B cell (primary cell): ENCODE data around the gene CD79A. TPM values are rescaled to one million over a fixed set of nuclear protein-coding genes. Genes with fewer than 3 reads are reported as not detected.

Experiments used
- ATAC-seq: fragments of 200-7000 bp; cut with Tn5 transposase; one replicate; pipeline ENCODE4 v1.10.0; 2021; ENCODE audit warnings: low read depth, mild to moderate bottlenecking, moderate number of reproducible peaks, moderate library complexity
- CTCF ChIA-PET: fragments of 350-600 bp; sonication (Branson Sonifier 250); formaldehyde crosslinking; loops from one replicate; lab custom pipeline; 2021; ENCODE audit warnings: antibody characterized with exemption, inconsistent platforms; lab: Charles Lee
- POLR2A ChIA-PET: fragments of 350-600 bp; sonication (Branson Sonifier 250); formaldehyde crosslinking; loops from one replicate; lab custom pipeline; 2021; ENCODE audit warnings: antibody characterized with exemption; lab: Charles Lee
- DNase-seq: peaks from one replicate; pipeline ENCODE4 v3.0.0; 2013
- H2AFZ ChIP-seq: 2 replicates; pipeline ENCODE4 v1.6.1; 2012; ENCODE audit warnings: mild to moderate bottlenecking, low read depth, low read length; ENCODE audit not compliant: insufficient read depth, poor library complexity, severe bottlenecking
- H3K27ac ChIP-seq, 2 donors: 1 replicate in 1 of 2; 2 replicates in 1 of 2; pipeline ENCODE4 v1.5.1; 2012 to 2013; ENCODE audit warnings: low read length in 2 of 2, mild to moderate bottlenecking in 2 of 2, moderate library complexity in 1 of 2
- H3K27me3 ChIP-seq, 4 experiments: fragments of 200-600 bp in 1 of 4; sonication (generic) in 1 of 4; replicated peaks in 1 of 4; 1 replicate in 2 of 4; 2 replicates in 2 of 4; pipeline versions ENCODE4 v1.6.1 to v1.7.0; 2013 to 2016; ENCODE audit warnings: low read length in 3 of 4, mild to moderate bottlenecking in 2 of 4, mixed read lengths in 1 of 4, moderate library complexity in 1 of 4; ENCODE audit not compliant: insufficient read depth in 4 of 4, control insufficient read depth in 3 of 4; ENCODE audit errors: control extremely low read depth in 1 of 4
- H3K36me3 ChIP-seq, 2 experiments: replicated peaks in 1 of 2; 1 replicate in 1 of 2; 2 replicates in 1 of 2; pipeline versions ENCODE4 v1.6.1 to v1.7.1; 2013; ENCODE audit warnings: low read length in 1 of 2; ENCODE audit not compliant: insufficient read depth in 2 of 2, control insufficient read depth in 1 of 2; ENCODE audit errors: control extremely low read depth in 1 of 2, extremely low read depth in 1 of 2
- H3K4me1 ChIP-seq, 2 donors: fragments of 200-600 bp in 1 of 2; sonication (generic) in 1 of 2; 1 replicate in 1 of 2; 2 replicates in 1 of 2; pipeline versions ENCODE4 v1.5.1 to v1.6.1; 2013 to 2017; ENCODE audit warnings: low read length in 2 of 2; ENCODE audit not compliant: control insufficient read depth in 2 of 2, insufficient read depth in 2 of 2
- H3K4me2 ChIP-seq: replicated peaks from 2 replicates; pipeline ENCODE3; 2012; ENCODE audit warnings: mild to moderate bottlenecking, low read depth, low read length; ENCODE audit not compliant: poor library complexity, severe bottlenecking
- H3K4me3 ChIP-seq, 5 experiments: fragments of 200-600 bp in 1 of 5; sonication (generic) in 1 of 5; 1 replicate in 3 of 5; 2 replicates in 2 of 5; pipeline versions ENCODE4 v1.5.1 to v1.7.0; 2011 to 2016; ENCODE audit warnings: low read length in 4 of 5, mild to moderate bottlenecking in 4 of 5, low read depth in 2 of 5, control low read depth in 1 of 5, moderate library complexity in 1 of 5; ENCODE audit not compliant: insufficient read depth in 1 of 5; ENCODE audit errors: control extremely low read depth in 1 of 5, extremely low read depth in 1 of 5
- H3K79me2 ChIP-seq: fragments of 200-600 bp; sonication (generic); one replicate; pipeline ENCODE4 v1.6.0; 2016; ENCODE audit warnings: low read length; ENCODE audit not compliant: control insufficient read depth, insufficient read depth
- H3K9ac ChIP-seq: fragments of 200-600 bp; sonication (generic); 2 replicates; pipeline ENCODE4 v1.6.1; 2017; ENCODE audit warnings: mild to moderate bottlenecking, low read length, moderate library complexity
- H3K9me3 ChIP-seq, 3 donors: one replicate each; pipeline versions ENCODE4 v1.6.1 to v1.7.1; 2013; ENCODE audit warnings: low read length in 2 of 3; ENCODE audit not compliant: control insufficient read depth in 2 of 3, insufficient read depth in 1 of 3; ENCODE audit errors: control extremely low read depth in 1 of 3
- H4K20me1 ChIP-seq: 2 replicates; pipeline ENCODE4 v1.6.0; 2012; ENCODE audit warnings: mild to moderate bottlenecking, low read length; ENCODE audit not compliant: insufficient read depth, control insufficient read depth, poor library complexity, severe bottlenecking
- H3K27ac Mint-ChIP-seq: one replicate; pipeline ENCODE4 v1.8.0; 2021; ENCODE audit warnings: mixed read lengths
- H3K27me3 Mint-ChIP-seq: one replicate; pipeline ENCODE4 v1.8.0; 2021; ENCODE audit warnings: mixed read lengths
- H3K4me1 Mint-ChIP-seq: one replicate; pipeline ENCODE4 v1.8.0; 2021; ENCODE audit warnings: mixed read lengths
- H3K4me3 Mint-ChIP-seq: one replicate; pipeline ENCODE4 v1.8.0; 2021; ENCODE audit warnings: mixed read lengths
- H3K9me3 Mint-ChIP-seq: one replicate; pipeline ENCODE4 v1.8.0; 2022; ENCODE audit warnings: mixed read lengths; ENCODE audit not compliant: insufficient read depth
- CTCF ChIP-seq: fragments of 200-600 bp; IDR thresholded peaks from one replicate; pipeline ENCODE4 v1.8.0; 2022; ENCODE audit warnings: antibody characterized with exemption, mild to moderate bottlenecking
- EZH2 ChIP-seq: IDR thresholded peaks from 2 replicates; pipeline ENCODE4 v1.6.1; 2012; ENCODE audit warnings: borderline replicate concordance, low read depth, mild to moderate bottlenecking, moderate library complexity, low read length; ENCODE audit not compliant: insufficient read depth, poor library complexity, severe bottlenecking
- WGBS: methylation state at CpG from one replicate; pipeline ENCODE4 v1.1.5; 2013; ENCODE audit warnings: missing lambda C conversion rate; ENCODE audit not compliant: insufficient coverage; 5-methylcytosine and 5-hydroxymethylcytosine counted together
- intact Hi-C: fragments of 100-400 bp; cut with micrococcal nuclease; formaldehyde crosslinking; loops from one replicate; pipeline ENCODE4 v1.10.0; 2022
- polyA plus RNA-seq: library from polyadenylated mRNA; depleted of rRNA; stranded (reverse); fragments of >200 nt; gene quantifications from 2 replicates; pipeline ENCODE4 v1.2.3, GENCODE V29; 2012
- total RNA-seq, 2 donors: library from RNA; stranded (reverse); fragments of 120-200 nt in 1 of 2; gene quantifications; 1 replicate in 1 of 2; 2 replicates in 1 of 2; pipeline versions ENCODE4 v1.2.3 to v1.2.4, GENCODE V29; 2013 to 2022

The CD79A gene
- total and polyA plus RNA-seq, 2 donors (not counting 1 experiment from before 2014, with no cell fraction given) = 1,280 to 1,471 TPM

DNA sequence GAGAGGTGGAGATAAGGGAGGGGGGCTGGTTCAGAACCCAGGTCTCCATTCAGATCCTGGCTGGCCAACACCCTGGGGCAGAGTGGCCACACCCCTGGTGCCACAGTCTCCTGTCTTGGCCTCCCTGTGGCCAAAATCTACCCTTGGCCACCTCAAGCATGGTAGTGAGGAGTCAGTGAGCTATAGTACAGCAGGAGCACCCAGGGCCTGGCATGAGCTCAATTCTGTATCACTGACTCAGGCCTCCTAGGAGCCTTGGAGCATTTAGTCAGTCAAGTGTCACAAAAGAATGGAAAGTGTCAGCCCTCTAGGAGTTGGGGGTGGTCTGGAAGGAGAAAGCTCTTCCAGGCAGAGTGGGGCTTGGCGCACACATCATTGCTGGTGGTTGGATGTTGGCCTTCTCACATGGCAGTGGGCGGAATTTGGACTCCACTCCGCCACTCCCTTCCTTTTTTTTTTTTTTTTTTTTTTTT lies 6.6 kb upstream of the CD79A start:
- intact Hi-C loops = loop anchor here (10.0 kb wide), 1 partner anchor 606 kb away; the partner anchor contains the start of gene HNRNPUL1
- H3K4me1 Mint-ChIP-seq = peaks cover 63% of the 10 kb centered on the region

GRCh38 chr19:41871573-41872383 lies 5.3 kb upstream of the CD79A start:
- peak overlapping the region in 2 of 5 experiments; percentile 12 to 33 for H3K4me3 ChIP-seq
- peak; percentile 18 for ATAC-seq

More for the DNA sequence above, 6.6 kb upstream of the CD79A start:
- H3K9me3 ChIP-seq = no peaks in the 10 kb centered on the region
- peaks cover 54% of the 10 kb centered on the region for H3K79me2 ChIP-seq
- DNase-seq (no peak), ATAC-seq (no peak)
- peaks cover 0 to 52% of the 10 kb centered on the region in 2 experiments for H3K36me3 ChIP-seq
- H3K27ac ChIP-seq = peak overlapping the region; percentile 79 to 96
- WGBS = 80% methylated on average over 1 of the region's 3 CpGs
- no peak overlapping the region for H3K9ac ChIP-seq
- peaks cover 55 to 90% of the 10 kb centered on the region in 2 donors for H3K4me1 ChIP-seq
- H3K27me3 ChIP-seq = no peaks in the 10 kb centered on the region
- CTCF ChIA-PET = interaction anchor here (0.6 to 17.0 kb wide), 8 partner anchors 10 to 295 kb away, joined by 3 to 331 read pairs (median 18); partner anchors contain the start of gene RPS19
- Mint-ChIP-seq H3K4me3 (peak overlapping the region; percentile 44), H3K9me3 (no peaks in the 10 kb centered on the region), H3K27me3 (no peaks in the 10 kb centered on the region), H3K27ac (peak overlapping the region; percentile 87)
- H2AFZ ChIP-seq = no peak overlapping the region
- no peak overlapping the region for H3K4me3 ChIP-seq
- H3K4me2 ChIP-seq = peak overlapping the region; percentile 38
- H4K20me1 ChIP-seq = peaks cover 49% of the 10 kb centered on the region
- POLR2A ChIA-PET = interaction anchor here (0.6 to 6.2 kb wide), 4 partner anchors 10 to 75 kb away, joined by 3 to 85 read pairs (median 9); partner anchors contain the start of genes ARHGEF1 and RPS19
- no peak for TF ChIP-seq EZH2

More at GRCh38 chr19:41871573-41872383, 5.3 kb upstream of the CD79A start:
- peak overlapping the region; percentile 79 to 96 for H3K27ac ChIP-seq
- peak overlapping the region; percentile 37 for H3K9ac ChIP-seq
- H4K20me1 ChIP-seq = peaks cover 38% of the 10 kb centered on the region
- peak overlapping the region; percentile 56 for H3K4me2 ChIP-seq
- peaks cover 0 to 46% of the 10 kb centered on the region in 2 experiments for H3K36me3 ChIP-seq
- no peaks in the 10 kb centered on the region for H3K27me3 ChIP-seq
- H2AFZ ChIP-seq = no peak overlapping the region
- Mint-ChIP-seq H3K27me3 (no peaks in the 10 kb centered on the region), H3K27ac (peak overlapping the region; percentile 90), H3K9me3 (no peaks in the 10 kb centered on the region), H3K4me1 (peaks cover 69% of the 10 kb centered on the region), H3K4me3 (peak overlapping the region; percentile 52)
- peak; percentile 76 for DNase-seq
- intact Hi-C loops = loop anchor here (1.0 to 10.0 kb wide), 3 partner anchors 11 to 607 kb away; partner anchors contain the start of genes HNRNPUL1 and RPS19
- no peaks in the 10 kb centered on the region for H3K9me3 ChIP-seq
- H3K4me1 ChIP-seq = peaks cover 68 to 97% of the 10 kb centered on the region in 2 donors
- POLR2A ChIA-PET = interaction anchor here (0.5 to 6.2 kb wide), 7 partner anchors 11 to 73 kb away, joined by 3 to 94 read pairs (median 8); partner anchors contain the start of genes ARHGEF1 and RPS19
- WGBS = 7% methylated on average over 15 of the region's 16 CpGs
- no peak for TF ChIP-seq CTCF
- H3K79me2 ChIP-seq = peaks cover 47% of the 10 kb centered on the region
- CTCF ChIA-PET = interaction anchor here (0.6 to 17.0 kb wide), 13 partner anchors 9 to 236 kb away, joined by 3 to 331 read pairs (median 7); partner anchors contain the start of genes RABAC1 and RPS19
